Activated CD8-positive, alpha-beta memory T cell treated with anti-CD3 and anti-CD28 coated beads for 36 hours (primary cell): Measurements from ENCODE around the gene SCN4A. TPM values are rescaled to one million over a fixed set of nuclear protein-coding genes. Genes with fewer than 3 reads are reported as not detected.
"Not testable (repeated sequence)": the region's sequence is repeated elsewhere in the genome, so short reads cannot be mapped to it uniquely, and the experiment has no call there.

Experiments used
- CTCF ChIA-PET: fragments of 350-600 bp; sonication (Branson Sonifier 250); formaldehyde crosslinking; loops from one replicate; lab custom pipeline; 2021; ENCODE audit warnings: antibody characterized with exemption; lab: Charles Lee
- POLR2A ChIA-PET: fragments of 350-600 bp; sonication (Branson Sonifier 250); formaldehyde crosslinking; loops from one replicate; lab custom pipeline; 2021; ENCODE audit warnings: antibody characterized with exemption; lab: Charles Lee
- total RNA-seq, 2 experiments: library from RNA; stranded (reverse); gene quantifications; one replicate each; pipeline ENCODE4 v1.2.3, GENCODE V29; 2021

SCN4A gene
- total RNA-seq, 2 experiments from 2014 or later = 0.11 to 0.27 TPM

- ChIA-PET CTCF (interaction anchor here (0.6 to 3.6 kb wide), 6 partner anchors 29 to 216 kb away, joined by 3 to 36 read pairs (median 12); no protein-coding TSS in a partner anchor), POLR2A (no interaction called here)
Measured at GRCh38 chr17:63917646-63918045, 55.1 kb downstream of the SCN4A start.

- CTCF ChIA-PET = interaction anchor here (1.3 to 3.6 kb wide), 5 partner anchors 12 to 216 kb away, joined by 3 to 36 read pairs (median 21); no protein-coding TSS in a partner anchor
- POLR2A ChIA-PET = not testable (repeated sequence)
Measured at GRCh38 chr17:63917206-63917605, 55.5 kb downstream of the SCN4A start.

GRCh38 chr17:63916566-63917185 is 56.0 kb downstream of the SCN4A start:
- CTCF ChIA-PET = interaction anchor here (1.3 to 1.7 kb wide), 2 partner anchors 13 to 51 kb away, joined by 3 to 4 read pairs; no protein-coding TSS in a partner anchor
- POLR2A ChIA-PET = no interaction called here

- CTCF ChIA-PET = interaction anchor here (1.2 to 1.7 kb wide), 2 partner anchors 13 to 110 kb away, joined by 4 read pairs; no protein-coding TSS in a partner anchor
- POLR2A ChIA-PET = not testable (repeated sequence)
Measured at GRCh38 chr17:63915753-63916152, 57.0 kb downstream of the SCN4A start.

GRCh38 chr17:63914471-63914870 is 58.2 kb downstream of the SCN4A start:
- CTCF ChIA-PET = interaction anchor here (0.7 to 1.3 kb wide), 2 partner anchors 9 to 18 kb away, joined by 3 read pairs; partner anchors contain the start of gene CD79B

GRCh38 chr17:63911657-63912100 is 61.0 kb downstream of the SCN4A start:
- POLR2A ChIA-PET = interaction anchor here (0.6 kb wide), 1 partner anchor 46 kb away, joined by 7 read pairs; no protein-coding TSS in a partner anchor
- CTCF ChIA-PET = interaction anchor here (0.7 to 3.7 kb wide), 14 partner anchors 8 to 252 kb away, joined by 3 to 17 read pairs (median 3); partner anchors contain the start of gene GH2

More at GRCh38 chr17:63914471-63914870, 58.2 kb downstream of the SCN4A start:
- POLR2A ChIA-PET = no interaction called here

GRCh38 chr17:63911041-63911635 is 61.6 kb downstream of the SCN4A start, which contains the start of gene CSHL1:
Gene CSHL1, minus strand, starts transcription at chr17:63911258. Its CDS starts 62 bp downstream, at chr17:63911196.
- ChIA-PET POLR2A (interaction anchor here (0.6 kb wide), 1 partner anchor 46 kb away, joined by 7 read pairs; no protein-coding TSS in a partner anchor), CTCF (interaction anchor here (1.0 to 3.7 kb wide), 13 partner anchors 8 to 222 kb away, joined by 3 to 17 read pairs (median 4); partner anchors contain the start of gene GH2)

- CTCF ChIA-PET = interaction anchor here (1.1 to 3.7 kb wide), 5 partner anchors 29 to 223 kb away, joined by 5 to 17 read pairs (median 10); partner anchors contain the start of gene GH2
- POLR2A ChIA-PET = no interaction called here
Measured at GRCh38 chr17:63910096-63910495, 62.6 kb downstream of the SCN4A start.

- POLR2A ChIA-PET = not testable (repeated sequence)
- CTCF ChIA-PET = interaction anchor here (2.4 kb wide), 1 partner anchor 223 kb away, joined by 10 read pairs; no protein-coding TSS in a partner anchor
Measured at GRCh38 chr17:63909586-63909985, 63.1 kb downstream of the SCN4A start.

GRCh38 chr17:63907161-63907778 is 65.4 kb downstream of the SCN4A start:
- POLR2A ChIA-PET = not testable (repeated sequence)

GRCh38 chr17:63904796-63905195 is 67.9 kb downstream of the SCN4A start:
- POLR2A ChIA-PET = not testable (repeated sequence)
- CTCF ChIA-PET = interaction anchor here (0.7 to 2.7 kb wide), 6 partner anchors 10 to 140 kb away, joined by 3 to 9 read pairs (median 4); no protein-coding TSS in a partner anchor

More at GRCh38 chr17:63907161-63907778, 65.4 kb downstream of the SCN4A start:
- CTCF ChIA-PET = interaction anchor here (0.8 to 2.2 kb wide), 5 partner anchors 19 to 226 kb away, joined by 3 to 4 read pairs (median 4); no protein-coding TSS in a partner anchor

- CTCF ChIA-PET = interaction anchor here (1.1 to 2.7 kb wide), 7 partner anchors 15 to 157 kb away, joined by 3 to 9 read pairs (median 4); no protein-coding TSS in a partner anchor
- POLR2A ChIA-PET = not testable (repeated sequence)
Measured at GRCh38 chr17:63903787-63904201, 68.9 kb downstream of the SCN4A start.

GRCh38 chr17:63901971-63902370 is 70.7 kb downstream of the SCN4A start:
- POLR2A ChIA-PET = not testable (repeated sequence)
- CTCF ChIA-PET = interaction anchor here (0.9 to 1.1 kb wide), 4 partner anchors 12 to 246 kb away, joined by 3 to 4 read pairs (median 3); no protein-coding TSS in a partner anchor

GRCh38 chr17:63898899-63899798 is 73.6 kb downstream of the SCN4A start:
- POLR2A ChIA-PET, CTCF ChIA-PET: not testable (repeated sequence)

GRCh38 chr17:63896524-63897354 is 76.0 kb downstream of the SCN4A start, which contains the start of gene CSH1:
Gene CSH1, minus strand, starts transcription at chr17:63896574. Its CDS starts 63 bp downstream, at chr17:63896511.
- CTCF ChIA-PET, POLR2A ChIA-PET: not testable (repeated sequence)

GRCh38 chr17:63894821-63895220 is 77.9 kb downstream of the SCN4A start:
- CTCF ChIA-PET, POLR2A ChIA-PET: not testable (repeated sequence)

GRCh38 chr17:63894021-63894420 is 78.7 kb downstream of the SCN4A start:
- POLR2A ChIA-PET, CTCF ChIA-PET: not testable (repeated sequence)
